ENCODE results near the gene ARHGEF12. TPM values are rescaled to one million over a fixed set of nuclear protein-coding genes. Genes with fewer than 3 reads are reported as not detected.
A peak's percentile ranks its signal among the peaks of the same experiment; 100 is the strongest.
"Not testable (repeated sequence)": the region's sequence is repeated elsewhere in the genome, so short reads cannot be mapped to it uniquely, and the experiment has no call there.

ARHGEF12 gene
- total RNA-seq, 1 donor from 2014 or later, result 92.5 TPM

DNA sequence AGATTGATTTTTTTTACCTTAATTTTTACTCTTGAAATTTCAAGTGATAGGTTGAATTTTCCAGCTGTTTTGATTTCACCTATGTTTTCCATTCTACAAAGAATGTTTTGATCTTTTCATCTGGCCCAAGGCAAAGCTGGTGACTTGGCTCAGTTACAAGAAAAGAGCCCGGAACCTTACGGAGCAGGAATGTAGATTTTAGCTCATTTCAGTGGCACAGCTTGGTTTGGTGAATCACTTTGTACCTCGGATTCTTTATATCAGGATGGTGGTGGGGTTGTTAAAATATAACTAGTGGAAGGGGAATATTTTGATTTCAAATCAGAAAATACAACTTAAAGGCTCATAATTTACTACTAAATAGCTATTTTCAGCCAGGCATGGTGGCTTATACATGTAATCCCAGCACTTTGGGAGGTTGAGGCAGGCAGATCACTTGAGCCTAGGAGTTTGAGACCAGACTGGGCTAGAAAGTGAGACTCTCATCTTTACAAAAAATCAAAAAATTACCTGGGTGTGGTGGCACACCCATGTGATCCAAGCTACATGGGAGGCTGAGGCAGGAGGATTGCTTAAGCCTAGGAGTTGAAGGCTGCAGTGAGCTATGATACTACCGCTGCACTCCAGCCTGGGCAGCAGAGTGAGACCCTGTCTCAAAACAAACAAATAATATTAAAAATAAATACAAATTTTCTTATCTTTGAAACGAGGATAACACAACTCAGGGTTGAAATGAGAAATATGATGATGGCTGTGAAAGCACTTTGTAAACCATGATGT is 166.0 kb downstream of the ARHGEF12 start:
- DNase-seq (no peak), ATAC-seq (no peak)
- intact Hi-C loops (cut with micrococcal nuclease), result no loop called here

DNA sequence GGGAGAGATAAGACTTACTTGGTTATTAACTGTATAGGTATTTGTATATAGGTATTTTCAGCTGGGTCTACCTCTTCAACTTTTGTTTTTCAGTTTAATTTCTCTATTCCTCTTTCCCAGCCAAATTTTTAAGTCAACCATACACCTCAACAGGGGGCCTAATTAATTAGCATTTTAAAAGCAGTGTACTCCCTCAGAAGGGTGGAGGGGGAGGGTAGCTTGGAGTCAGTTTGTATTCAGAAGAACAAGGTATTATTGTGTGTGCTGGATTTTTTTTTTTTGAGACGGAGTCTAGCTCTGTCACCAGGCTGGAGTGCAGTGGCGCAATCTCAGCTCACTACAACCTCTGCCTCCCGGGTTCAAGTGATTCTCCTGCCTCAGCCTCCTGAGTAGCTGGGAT is 167.3 kb downstream of the ARHGEF12 start:
- DNase-seq; ATAC-seq; intact Hi-C loops (cut with micrococcal nuclease): not testable (repeated sequence)

DNA sequence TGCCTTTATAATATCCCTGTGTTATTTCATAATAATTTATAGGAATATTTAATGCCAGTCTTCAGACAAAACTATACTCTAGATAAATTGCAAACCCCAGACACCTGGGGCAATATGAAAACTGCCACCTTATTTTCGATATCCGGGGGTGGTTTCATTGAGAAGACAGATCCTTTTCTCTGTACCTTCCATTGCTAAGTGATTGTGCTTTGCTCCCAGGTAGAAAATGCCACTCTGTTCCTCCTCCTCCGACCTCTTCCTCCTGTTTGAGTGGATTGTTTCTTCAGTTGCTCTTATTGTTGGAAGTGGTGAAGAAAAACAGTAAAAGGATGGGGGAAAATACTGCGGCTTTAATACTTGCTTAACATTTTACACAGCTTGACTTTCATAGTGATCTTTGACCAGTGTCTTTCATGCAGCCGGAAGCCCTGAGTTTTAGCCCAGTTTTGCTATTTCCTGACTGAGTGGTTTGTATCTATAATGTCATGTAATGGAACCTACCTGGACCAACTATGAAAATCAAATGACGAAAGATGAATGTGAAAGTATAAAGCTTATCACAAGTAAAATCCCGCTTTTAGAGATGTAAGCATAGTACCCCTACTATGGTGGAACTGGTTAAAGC is 169.7 kb downstream of the ARHGEF12 start:
- intact Hi-C loops (cut with micrococcal nuclease), result loop anchor here (5.0 kb wide), 1 partner anchor 181 kb away; no protein-coding TSS in a partner anchor
- ATAC-seq (no peak), DNase-seq (no peak)

DNA sequence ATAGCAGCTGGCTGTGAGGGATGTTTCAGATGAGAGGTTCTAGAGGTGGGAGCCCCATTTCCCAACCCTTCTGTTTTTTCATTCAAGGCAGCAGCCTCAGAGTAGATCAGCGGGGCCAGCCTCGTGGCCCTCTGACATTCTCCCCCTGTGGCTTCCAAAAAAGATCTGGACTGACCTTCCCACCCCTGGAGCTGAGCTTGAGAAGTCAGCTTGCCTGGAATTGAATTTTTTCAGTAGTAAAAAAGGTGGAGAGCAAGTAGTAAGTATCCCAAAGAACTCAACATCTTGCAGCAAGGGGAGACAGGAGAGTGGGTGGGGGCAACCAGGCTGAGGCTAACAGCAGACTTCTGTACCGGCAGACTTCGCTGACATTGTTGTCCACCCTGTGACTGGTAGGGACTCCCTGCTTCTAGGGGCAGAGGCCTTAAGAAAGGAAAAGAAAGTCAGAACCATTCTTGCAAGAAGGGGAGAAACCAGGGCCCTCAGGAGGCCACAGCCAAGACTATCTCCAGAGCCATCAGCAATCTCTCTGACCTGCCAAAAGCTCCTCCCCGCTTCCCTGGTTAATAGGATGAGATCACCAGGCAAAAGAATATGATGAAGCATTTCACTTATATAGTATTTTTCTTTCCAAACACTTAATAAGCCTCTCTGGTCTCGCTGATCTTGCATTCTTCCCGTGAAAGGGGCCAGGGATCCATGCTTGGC is 173.3 kb downstream of the ARHGEF12 start:
- no peak for ATAC-seq
- no peak for DNase-seq
- intact Hi-C loops (cut with micrococcal nuclease), result loop anchor here (5.0 to 10.0 kb wide), 2 partner anchors 178 to 435 kb away; no protein-coding TSS in a partner anchor

DNA sequence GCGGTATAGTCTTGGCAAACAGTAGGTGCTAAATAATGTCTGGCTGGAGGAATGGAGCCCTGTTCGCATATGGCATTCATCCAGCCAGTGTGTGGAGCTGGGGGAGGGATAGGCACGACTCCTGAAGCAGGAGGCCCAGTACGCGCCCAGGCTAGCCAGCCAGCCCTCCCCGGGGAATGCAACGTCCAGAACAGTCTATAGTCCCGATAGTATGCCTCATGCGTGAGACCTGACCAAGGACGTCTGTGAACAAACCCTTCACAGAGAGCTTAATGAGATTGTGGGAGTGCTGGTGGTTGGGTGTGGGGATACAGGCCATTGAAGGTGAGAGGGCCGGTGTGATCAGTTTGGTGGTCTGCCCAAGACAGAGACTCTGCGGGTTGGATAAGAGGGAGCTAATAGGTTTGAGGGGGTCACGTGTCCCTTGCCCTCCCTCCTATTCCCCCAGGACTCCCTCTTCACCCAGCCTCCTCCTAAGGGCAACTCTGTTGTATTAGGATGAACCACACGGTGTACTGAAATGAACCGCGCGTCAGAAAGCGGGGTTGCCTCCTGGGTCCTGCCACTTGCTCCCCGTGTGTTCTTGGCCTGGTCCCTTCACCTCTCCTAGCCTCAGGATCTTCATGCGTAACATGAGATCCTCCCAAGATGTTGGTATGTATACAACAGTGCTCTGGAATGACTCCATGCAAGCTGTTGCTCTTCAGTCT is 174.3 kb downstream of the ARHGEF12 start:
- ATAC-seq (no peak), DNase-seq (no peak)
- intact Hi-C loops (cut with micrococcal nuclease), result loop anchor here (10.0 kb wide), 1 partner anchor 434 kb away; no protein-coding TSS in a partner anchor

- ATAC-seq (peak; percentile 93), DNase-seq (peak; percentile 90)
- intact Hi-C loops (cut with micrococcal nuclease), result loop anchor here (10.0 kb wide), 1 partner anchor 434 kb away; no protein-coding TSS in a partner anchor
These were observed 175.1 kb downstream of the ARHGEF12 start, which contains the start of gene GRIK4 for GRCh38 chr11:120511116-120511819. TSS of gene GRIK4 (plus strand) at chr11:120511748. CDS start at chr11:120660319, 148,571 bp downstream.

GRCh38 chr11:120511820-120512738 is 175.9 kb downstream of the ARHGEF12 start:
- no peak for DNase-seq
- ATAC-seq, result no peak
- intact Hi-C loops (cut with micrococcal nuclease), result loop anchor here (10.0 kb wide), 1 partner anchor 433 kb away; no protein-coding TSS in a partner anchor

- ATAC-seq (no peak), DNase-seq (no peak)
- intact Hi-C loops (cut with micrococcal nuclease), result loop anchor here (10.0 kb wide), 1 partner anchor 432 kb away; no protein-coding TSS in a partner anchor
These were observed 176.7 kb downstream of the ARHGEF12 start for GRCh38 chr11:120512739-120513435.

DNA sequence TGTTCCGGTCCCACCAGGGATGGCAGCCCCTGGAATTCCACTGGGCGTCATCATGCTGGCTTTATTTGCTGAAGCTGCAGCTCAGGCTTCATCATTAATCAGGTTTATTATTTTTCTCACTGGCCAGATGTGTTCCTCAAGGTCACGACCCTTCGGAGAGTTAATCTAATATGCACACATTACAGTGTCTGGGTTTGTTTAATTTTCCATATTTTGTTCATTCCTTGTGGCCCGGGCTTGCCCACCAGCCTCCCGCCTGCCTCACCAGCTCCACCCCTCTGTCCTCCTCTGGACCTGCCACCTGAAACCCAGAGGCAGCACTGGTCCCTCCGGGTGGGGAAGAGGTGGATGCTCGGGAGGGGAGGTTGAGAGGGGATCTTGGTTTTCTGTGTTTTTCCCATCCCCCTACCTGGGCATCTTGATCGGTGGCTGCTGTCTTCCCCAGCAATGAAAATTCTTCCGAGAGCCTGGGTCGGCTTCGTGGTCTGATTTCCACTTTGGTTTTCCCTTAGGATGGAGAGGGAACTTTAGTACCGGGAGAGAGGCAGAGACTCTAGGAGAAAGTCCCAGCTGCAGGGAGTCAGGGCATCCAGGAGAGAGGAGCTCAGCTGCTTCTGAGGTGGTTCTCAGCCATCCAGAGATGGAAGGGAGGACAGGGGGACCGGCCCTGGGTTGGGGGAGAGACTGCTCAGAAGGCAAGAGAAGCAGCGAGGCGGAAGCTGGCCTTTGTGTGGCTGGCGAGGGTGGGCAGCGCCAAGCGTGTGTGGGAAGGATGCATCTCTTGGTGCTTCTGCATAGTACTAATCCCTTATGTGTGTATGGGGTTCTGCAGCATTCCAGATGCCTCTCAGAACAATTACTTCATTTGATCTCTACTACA is 177.5 kb downstream of the ARHGEF12 start:
- DNase-seq (no peak), ATAC-seq (no peak)
- intact Hi-C loops (cut with micrococcal nuclease), result loop anchor here (10.0 kb wide), 1 partner anchor 431 kb away; no protein-coding TSS in a partner anchor

DNA sequence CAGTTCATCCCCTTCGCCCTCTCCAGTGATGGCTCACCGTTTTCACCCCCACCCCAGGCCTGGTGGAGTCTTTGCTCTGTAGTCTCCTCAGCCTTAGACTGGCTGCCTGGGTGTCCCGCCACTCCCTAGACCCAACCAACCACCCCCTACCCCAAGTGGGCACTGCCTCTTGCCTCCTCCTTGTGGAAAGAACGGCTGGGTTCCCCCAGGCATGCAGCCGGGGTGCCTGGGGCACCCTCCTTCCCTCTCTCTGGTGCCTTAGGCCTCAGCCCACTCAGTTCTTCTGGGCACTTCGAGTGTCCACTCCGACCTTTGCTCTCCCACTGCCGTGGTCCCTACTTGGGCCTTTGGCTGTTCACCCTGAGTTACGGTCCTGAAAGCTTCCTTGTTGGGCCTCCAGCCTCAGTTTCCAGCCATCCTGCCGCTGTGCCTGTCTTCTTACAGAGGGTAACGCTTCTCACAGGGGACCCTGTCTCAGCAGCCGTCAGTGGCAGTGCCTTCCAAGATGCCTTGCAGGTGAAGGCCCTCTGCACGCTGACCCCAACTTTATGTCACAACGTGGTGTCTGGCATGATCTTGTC is 178.4 kb downstream of the ARHGEF12 start:
- intact Hi-C loops (cut with micrococcal nuclease), result loop anchor here (10.0 kb wide), 1 partner anchor 430 kb away; no protein-coding TSS in a partner anchor
- no peak for DNase-seq
- no peak for ATAC-seq

DNA sequence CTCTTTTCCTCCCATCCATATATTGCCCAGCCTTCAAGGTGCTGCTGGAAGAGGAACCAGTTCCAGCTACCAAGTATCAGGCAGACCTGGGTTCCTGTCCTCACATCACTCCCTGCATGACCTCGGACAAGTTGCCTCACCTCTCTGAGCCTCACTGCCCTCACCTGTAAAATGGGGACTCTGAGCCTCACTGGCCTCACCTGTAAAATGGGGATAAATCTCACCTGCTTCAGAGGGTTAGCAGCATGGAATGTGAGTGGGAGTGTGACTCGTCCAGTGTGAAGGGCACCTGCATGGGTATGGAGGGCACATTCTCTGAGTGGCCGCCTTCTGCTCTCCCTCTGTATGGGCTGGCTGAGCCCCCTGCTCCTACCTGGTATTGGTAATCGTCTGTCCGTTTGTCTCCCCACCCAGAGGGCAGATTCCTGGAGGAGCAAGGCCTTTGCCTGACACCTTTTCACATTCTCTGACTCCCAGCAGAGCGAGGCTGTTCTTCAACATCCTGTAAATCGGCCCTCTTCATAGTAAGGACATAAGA is 179.0 kb downstream of the ARHGEF12 start:
- DNase-seq (no peak), ATAC-seq (no peak)
- intact Hi-C loops (cut with micrococcal nuclease), result loop anchor here (10.0 kb wide), 1 partner anchor 430 kb away; no protein-coding TSS in a partner anchor

GRCh38 chr11:120516461-120517389 is 180.5 kb downstream of the ARHGEF12 start:
- peak; percentile 55 for ATAC-seq
- DNase-seq, result no peak
- intact Hi-C loops (cut with micrococcal nuclease), result loop anchor here (10.0 kb wide), 1 partner anchor 428 kb away; no protein-coding TSS in a partner anchor

GRCh38 chr11:120517390-120517761 is 181.2 kb downstream of the ARHGEF12 start:
- intact Hi-C loops (cut with micrococcal nuclease), result loop anchor here (10.0 kb wide), 1 partner anchor 427 kb away; no protein-coding TSS in a partner anchor
- ATAC-seq (peak; percentile 69), DNase-seq (no peak)

DNA sequence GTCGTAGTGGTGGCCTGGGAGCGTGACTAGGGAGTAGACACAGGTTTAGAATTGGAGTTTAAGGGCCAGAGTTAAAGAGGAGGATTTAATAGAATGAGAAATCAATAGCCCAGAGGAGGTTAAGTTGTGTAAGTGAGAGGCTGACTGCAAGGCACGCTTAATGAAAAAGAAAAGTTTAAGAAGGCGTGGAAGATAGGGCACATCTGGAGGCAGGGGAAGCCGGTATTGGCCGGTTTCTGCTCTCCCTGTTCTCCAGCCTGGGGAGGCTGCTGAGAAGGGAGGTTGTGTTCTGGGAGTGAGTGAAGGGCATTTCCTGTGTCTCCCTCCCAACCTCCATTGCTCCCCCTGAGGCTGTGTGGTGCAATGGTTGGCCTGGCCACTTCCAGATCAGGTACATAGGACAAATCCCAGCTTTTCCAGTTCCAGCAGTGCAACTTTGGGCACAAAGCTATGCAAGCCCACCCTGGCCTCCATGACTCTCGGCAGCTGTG is 181.6 kb downstream of the ARHGEF12 start:
- no peak for DNase-seq
- intact Hi-C loops (cut with micrococcal nuclease), result loop anchor here (10.0 kb wide), 1 partner anchor 427 kb away; no protein-coding TSS in a partner anchor
- peak; percentile 10 for ATAC-seq

All from left ventricle myocardium superior (tissue), 1 donor.